Erythroblast (primary cell): ENCODE measurements around the gene ABCF1.

Experiments used
- DNase-seq, 2 experiments: peaks; one replicate each; lab custom pipeline; 2025; lab: John Stamatoyannopoulos, UW
- GATA1 ChIP-seq: IDR thresholded peaks from 2 replicates; pipeline ENCODE4 v1.6.1; 2011; ENCODE audit warnings: low read depth, mild to moderate bottlenecking, control low read depth, low read length, moderate library complexity
- POLR2A ChIP-seq: IDR thresholded peaks from 2 replicates; pipeline ENCODE4 v1.6.1; 2011; ENCODE audit warnings: mild to moderate bottlenecking, low read length

ABCF1 gene

GRCh38 chr6:30601436-30601814 lies 30.2 kb downstream of the ABCF1 start:
- TF ChIP-seq GATA1: no peak
- no peak for TF ChIP-seq POLR2A
- no peak for DNase-seq

GRCh38 chr6:30601815-30602641 lies 30.8 kb downstream of the ABCF1 start:
- TF ChIP-seq POLR2A (peak; percentile 44), GATA1 (no peak)
- no peak for DNase-seq

- no peak for DNase-seq
- TF ChIP-seq GATA1 (no peak), POLR2A (no peak)
Observed at GRCh38 chr6:30603961-30604360, 32.7 kb downstream of the ABCF1 start.

GRCh38 chr6:30610065-30610464 lies 38.8 kb downstream of the ABCF1 start:
- TF ChIP-seq POLR2A (peak; percentile 23), GATA1 (no peak)
- DNase-seq: no peak

- no peak for TF ChIP-seq GATA1
- DNase-seq: no peak
Observed at GRCh38 chr6:30611150-30611855, 40.1 kb downstream of the ABCF1 start.

GRCh38 chr6:30611856-30612194 lies 40.6 kb downstream of the ABCF1 start:
- TF ChIP-seq POLR2A (no peak), GATA1 (no peak)
- no peak for DNase-seq

GRCh38 chr6:30612213-30612612 lies 41.0 kb downstream of the ABCF1 start:
- peak; percentile 22 for TF ChIP-seq POLR2A
- TF ChIP-seq GATA1: no peak
- no peak for DNase-seq

GRCh38 chr6:30612687-30613248 lies 41.5 kb downstream of the ABCF1 start:
- TF ChIP-seq GATA1 (no peak), POLR2A (peak; percentile 64)
- DNase-seq: no peak

- DNase-seq: no peak
- TF ChIP-seq POLR2A (peak; percentile 6), GATA1 (no peak)
Observed at GRCh38 chr6:30613251-30614043, 42.2 kb downstream of the ABCF1 start.

GRCh38 chr6:30614044-30614842 lies 43.0 kb downstream of the ABCF1 start:
- TF ChIP-seq POLR2A (no peak), GATA1 (no peak)
- DNase-seq: peak; percentile 52 to 65

- peak; percentile 97 to 99 for DNase-seq
- TF ChIP-seq POLR2A (peak; percentile 69), GATA1 (no peak)
Observed at GRCh38 chr6:30614843-30615218, 43.6 kb downstream of the ABCF1 start.

GRCh38 chr6:30615219-30615957 lies 44.1 kb downstream of the ABCF1 start:
- no peak for TF ChIP-seq GATA1
- no peak for TF ChIP-seq POLR2A
- peak; percentile 83 to 88 for DNase-seq
